ENCODE results near the gene PPP2R5D. TPM values are rescaled to one million over a fixed set of nuclear protein-coding genes. Genes with fewer than 3 reads are reported as not detected.

The PPP2R5D gene
- total and polyA plus RNA-seq, 2 donors from 2014 or later: 21.8 to 22.6 TPM

- H3K9ac ChIP-seq (ENCODE audit: low read length in 3 of 3): no peak overlapping the region
- peaks cover 9 to 25% (median 22%) of the 10 kb centered on the region in 3 donors for H3K36me3 ChIP-seq (ENCODE audit: control insufficient read depth in 2 of 3, insufficient read depth in 3 of 3, low read length in 3 of 3)
Observed at GRCh38 chr6:43033496-43034189, 49.3 kb downstream of the PPP2R5D start.

GRCh38 chr6:43034190-43034525, 49.8 kb downstream of the PPP2R5D start:
- H3K36me3 ChIP-seq (ENCODE audit: control insufficient read depth in 2 of 3, insufficient read depth in 3 of 3, low read length in 3 of 3): peaks cover 9 to 25% (median 25%) of the 10 kb centered on the region in 3 donors
- TF ChIP-seq CTCF (IDR thresholded peaks at IDR 0.05; ENCODE audit: borderline replicate concordance, extremely low read depth, insufficient read depth): no peak
- intact Hi-C loops (cut with DNase I): no loop called here

More at GRCh38 chr6:43033496-43034189, 49.3 kb downstream of the PPP2R5D start:
- FAIRE-seq: no peak
- Histone ChIP-seq H3K27me3 (ENCODE audit: control insufficient read depth, insufficient read depth, low read length) (no peaks in the 10 kb centered on the region), H3K27ac (ENCODE audit: low read depth in 2 of 2, low read length in 2 of 2) (no peak overlapping the region), H3K9me3 (ENCODE audit: control insufficient read depth in 2 of 3, insufficient read depth in 1 of 3, low read length in 3 of 3) (no peaks in the 10 kb centered on the region), H3K4me3 (ENCODE audit: low read length in 3 of 3) (no peak overlapping the region), H3K4me1 (ENCODE audit: control insufficient read depth in 2 of 3, insufficient read depth in 2 of 3, low read depth in 1 of 3, low read length in 3 of 3) (peaks cover 0 to 2% (median 0%) of the 10 kb centered on the region in 3 donors)
- intact Hi-C loops (cut with DNase I): no loop called here
- no peak for DNase-seq
- TF ChIP-seq CTCF (IDR thresholded peaks at IDR 0.05; ENCODE audit: borderline replicate concordance, extremely low read depth, insufficient read depth): no peak

GRCh38 chr6:43035495-43036194, 51.3 kb downstream of the PPP2R5D start:
- peaks cover 9 to 31% (median 21%) of the 10 kb centered on the region in 3 donors for H3K36me3 ChIP-seq (ENCODE audit: control insufficient read depth in 2 of 3, insufficient read depth in 3 of 3, low read length in 3 of 3)
- H3K27ac ChIP-seq (ENCODE audit: low read depth in 2 of 2, low read length in 2 of 2): no peak overlapping the region
- H3K4me1 ChIP-seq (ENCODE audit: control insufficient read depth in 2 of 3, insufficient read depth in 2 of 3, low read depth in 1 of 3, low read length in 3 of 3): peaks cover 0 to 2% (median 0%) of the 10 kb centered on the region in 3 donors
- H3K9ac ChIP-seq (ENCODE audit: low read length in 3 of 3): no peak overlapping the region
- H3K27me3 ChIP-seq (ENCODE audit: control insufficient read depth, insufficient read depth, low read length): no peaks in the 10 kb centered on the region
- no peak for FAIRE-seq
- no peaks in the 10 kb centered on the region for H3K9me3 ChIP-seq (ENCODE audit: control insufficient read depth in 2 of 3, insufficient read depth in 1 of 3, low read length in 3 of 3)
- TF ChIP-seq CTCF (IDR thresholded peaks at IDR 0.05; ENCODE audit: borderline replicate concordance, extremely low read depth, insufficient read depth): no peak
- DNase-seq: no peak
- intact Hi-C loops (cut with DNase I): no loop called here
- no peak overlapping the region for H3K4me3 ChIP-seq (ENCODE audit: low read length in 3 of 3)

More at GRCh38 chr6:43034190-43034525, 49.8 kb downstream of the PPP2R5D start:
- FAIRE-seq (no peak), DNase-seq (no peak)
- Histone ChIP-seq H3K27me3 (ENCODE audit: control insufficient read depth, insufficient read depth, low read length) (no peaks in the 10 kb centered on the region), H3K4me1 (ENCODE audit: control insufficient read depth in 2 of 3, insufficient read depth in 2 of 3, low read depth in 1 of 3, low read length in 3 of 3) (peaks cover 0 to 2% (median 0%) of the 10 kb centered on the region in 3 donors), H3K9me3 (ENCODE audit: control insufficient read depth in 2 of 3, insufficient read depth in 1 of 3, low read length in 3 of 3) (no peaks in the 10 kb centered on the region), H3K27ac (ENCODE audit: low read depth in 2 of 2, low read length in 2 of 2) (no peak overlapping the region), H3K9ac (ENCODE audit: low read length in 3 of 3) (no peak overlapping the region), H3K4me3 (ENCODE audit: low read length in 3 of 3) (no peak overlapping the region)
